PC-3 (cell line): ENCODE results near the gene TRIM52. TPM values are rescaled to one million over a fixed set of nuclear protein-coding genes. Genes with fewer than 3 reads are reported as not detected.

Experiments
- ATAC-seq: fragments of 200-7000 bp; cut with Tn5 transposase; 2 replicates; pipeline ENCODE4 v1.9.1; 2020; ENCODE audit warnings: mild to moderate bottlenecking, moderate library complexity
- BruUV-seq: library from RNA; stranded (reverse); fragments of 400-500 nt; replicated peaks from 2 replicates; lab custom pipeline; 2021; lab: Mats Ljungman, UMichigan
- CTCF ChIA-PET: fragments of 300-600 bp; sonication (Branson Sonifier 250); formaldehyde crosslinking; loops from one replicate; lab custom pipeline; 2022; ENCODE audit warnings: antibody characterized with exemption; lab: Charles Lee
- POLR2A ChIA-PET: fragments of 300-600 bp; sonication (Branson Sonifier 250); formaldehyde crosslinking; loops from one replicate; lab custom pipeline; 2022; ENCODE audit warnings: antibody characterized with exemption; ENCODE audit not compliant: unreplicated experiment; lab: Charles Lee
- DNase-seq: peaks from one replicate; pipeline ENCODE4 v3.0.0-alpha.2; 2015
- H2AFZ ChIP-seq: fragments of 300-600 bp; sonication (generic); 2 replicates; pipeline ENCODE4 v1.6.0; 2016; ENCODE audit warnings: antibody characterized with exemption, low read length
- H3F3A ChIP-seq: fragments of 300-600 bp; sonication (generic); one replicate; pipeline ENCODE4 v1.6.0; 2017; ENCODE audit warnings: antibody characterized with exemption, low read length, control low read depth, mild to moderate bottlenecking; ENCODE audit not compliant: unreplicated experiment
- H3K27ac ChIP-seq: fragments of 300-600 bp; sonication (generic); 2 replicates; pipeline ENCODE4 v1.5.1; 2016; ENCODE audit warnings: mild to moderate bottlenecking, low read length
- H3K27me3 ChIP-seq: fragments of 300-600 bp; sonication (generic); 2 replicates; pipeline ENCODE4 v1.6.1; 2016; ENCODE audit warnings: low read length, mixed read lengths
- H3K36me3 ChIP-seq: fragments of 300-600 bp; sonication (generic); 2 replicates; pipeline ENCODE4 v1.6.1; 2016; ENCODE audit warnings: low read depth, mixed run types, low read length, mixed read lengths
- H3K4me1 ChIP-seq: fragments of 300-600 bp; sonication (generic); 2 replicates; pipeline ENCODE4 v1.5.1; 2016; ENCODE audit warnings: low read length; ENCODE audit not compliant: insufficient read depth
- H3K4me2 ChIP-seq: fragments of 300-600 bp; sonication (generic); 2 replicates; pipeline ENCODE4 v1.6.0; 2016; ENCODE audit warnings: low read length
- H3K4me3 ChIP-seq: fragments of 300-600 bp; sonication (generic); 2 replicates; pipeline ENCODE4 v1.5.1; 2016; ENCODE audit warnings: mild to moderate bottlenecking, low read length, mixed read lengths
- H3K79me2 ChIP-seq: fragments of 300-600 bp; sonication (generic); 2 replicates; pipeline ENCODE4 v1.6.1; 2017; ENCODE audit warnings: low read length, mixed read lengths
- H3K9ac ChIP-seq: fragments of 300-600 bp; sonication (generic); 2 replicates; pipeline ENCODE4 v1.6.0; 2016; ENCODE audit warnings: mild to moderate bottlenecking, low read length
- H3K9me2 ChIP-seq: fragments of 300-600 bp; sonication (generic); replicated peaks from 2 replicates; pipeline ENCODE4 v1.6.1; 2016; ENCODE audit warnings: mixed run types, low read length, mixed read lengths
- H3K9me3 ChIP-seq: fragments of 300-600 bp; sonication (generic); 2 replicates; pipeline ENCODE4 v1.6.1; 2016; ENCODE audit warnings: low read length, mixed read lengths
- H4K20me1 ChIP-seq: fragments of 300-600 bp; sonication (generic); 2 replicates; pipeline ENCODE4 v1.6.1; 2016; ENCODE audit warnings: low read length, mixed read lengths
- EZH2 ChIP-seq: fragments of 300-600 bp; sonication (generic); IDR thresholded peaks from one replicate; pipeline ENCODE4 v1.6.1; 2017; ENCODE audit warnings: antibody characterized with exemption, mild to moderate bottlenecking, low read length; ENCODE audit not compliant: unreplicated experiment
- EZH2phosphoT487 ChIP-seq: fragments of 300-600 bp; sonication (generic); IDR thresholded peaks from 2 replicates; pipeline ENCODE4 v1.6.1; 2018; ENCODE audit warnings: mild to moderate bottlenecking, antibody characterized with exemption, low read length, borderline replicate concordance
- intact Hi-C: fragments of 100-400 bp; cut with micrococcal nuclease; formaldehyde crosslinking; loops from 2 replicates; pipeline ENCODE4 v1.9.0; 2023
- total RNA-seq: library from RNA; depleted of rRNA; stranded (reverse); fragments of >200 nt; gene quantifications from 2 replicates; pipeline ENCODE4 v1.2.3, GENCODE V29; 2014
- TF ChIP-seq, protein P1 (sequence below): fragments of 300-600 bp; sonication (generic); conservative IDR thresholded peaks from 2 replicates; pipeline ENCODE4 v1.5.1; 2017; ENCODE audit warnings: antibody characterized with exemption, low read depth, mild to moderate bottlenecking, low read length

TRIM52 gene
- total RNA-seq, 1 experiment from 2014 or later, result 4.4 TPM

- Histone ChIP-seq H3K9me3 (no peaks in the 10 kb centered on the region), H3K4me3 (peak overlapping the region; percentile 87), H3K27me3 (no peaks in the 10 kb centered on the region), H3K9ac (peak overlapping the region; percentile 100), H3K4me1 (peaks cover 4% of the 10 kb centered on the region; the same call in 1 of the 2 replicates), H3K36me3 (peaks cover 8% of the 10 kb centered on the region; the same call in 1 of the 2 replicates), H3K79me2 (peaks cover 67% of the 10 kb centered on the region), H3K4me2 (peak overlapping the region; percentile 98), H2AFZ (peak overlapping the region; percentile 97), H3K27ac (peak overlapping the region; percentile 84), H4K20me1 (peaks cover 35% of the 10 kb centered on the region), H3F3A (no peaks in the 10 kb centered on the region), H3K9me2 (no peaks in the 10 kb centered on the region)
- intact Hi-C loops, result loop anchor here (1.0 to 5.0 kb wide), 2 partner anchors 12 to 78 kb away; no protein-coding TSS in a partner anchor
- CTCF ChIA-PET, result no interaction called here
- no peak for DNase-seq
- POLR2A ChIA-PET, result interaction anchor here (0.6 to 1.0 kb wide), 2 partner anchors 36 to 465 kb away, joined by 3 read pairs; no protein-coding TSS in a partner anchor
- ATAC-seq, result 0 out of 2 replicates have a peak, but pooled peaks have one; percentile 1
- TSS peak; percentile 51 for BruUV-seq
- TF ChIP-seq, protein P1, sequence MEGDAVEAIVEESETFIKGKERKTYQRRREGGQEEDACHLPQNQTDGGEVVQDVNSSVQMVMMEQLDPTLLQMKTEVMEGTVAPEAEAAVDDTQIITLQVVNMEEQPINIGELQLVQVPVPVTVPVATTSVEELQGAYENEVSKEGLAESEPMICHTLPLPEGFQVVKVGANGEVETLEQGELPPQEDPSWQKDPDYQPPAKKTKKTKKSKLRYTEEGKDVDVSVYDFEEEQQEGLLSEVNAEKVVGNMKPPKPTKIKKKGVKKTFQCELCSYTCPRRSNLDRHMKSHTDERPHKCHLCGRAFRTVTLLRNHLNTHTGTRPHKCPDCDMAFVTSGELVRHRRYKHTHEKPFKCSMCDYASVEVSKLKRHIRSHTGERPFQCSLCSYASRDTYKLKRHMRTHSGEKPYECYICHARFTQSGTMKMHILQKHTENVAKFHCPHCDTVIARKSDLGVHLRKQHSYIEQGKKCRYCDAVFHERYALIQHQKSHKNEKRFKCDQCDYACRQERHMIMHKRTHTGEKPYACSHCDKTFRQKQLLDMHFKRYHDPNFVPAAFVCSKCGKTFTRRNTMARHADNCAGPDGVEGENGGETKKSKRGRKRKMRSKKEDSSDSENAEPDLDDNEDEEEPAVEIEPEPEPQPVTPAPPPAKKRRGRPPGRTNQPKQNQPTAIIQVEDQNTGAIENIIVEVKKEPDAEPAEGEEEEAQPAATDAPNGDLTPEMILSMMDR, result no peak
- TF ChIP-seq EZH2phosphoT487 (no peak), EZH2 (no peak)
Measured at GRCh38 chr5:181259974-181260719, 796 bp downstream of the TRIM52 start.

DNA sequence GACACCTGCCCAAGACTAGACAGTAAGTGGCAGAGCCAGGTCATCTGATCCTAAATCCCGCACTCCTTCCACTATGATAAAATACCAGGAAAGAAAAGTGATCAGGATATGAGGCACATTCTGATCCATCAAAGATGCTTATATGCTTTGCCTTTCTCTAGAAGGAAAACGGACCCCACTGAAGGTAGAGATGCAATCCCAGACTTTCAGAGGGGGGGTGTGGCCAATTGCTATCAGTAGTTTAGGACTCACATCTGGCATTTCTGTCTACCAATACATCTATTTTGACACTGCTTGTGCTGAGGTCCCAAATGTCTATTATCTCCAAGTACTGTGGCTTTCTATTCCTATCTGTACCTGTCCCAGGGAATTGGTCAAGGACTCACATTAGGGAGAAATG is 1.7 kb downstream of the TRIM52 start:
- Histone ChIP-seq H3F3A (no peaks in the 10 kb centered on the region), H3K9ac (peak overlapping the region; percentile 100), H4K20me1 (peaks cover 35% of the 10 kb centered on the region), H3K27me3 (no peaks in the 10 kb centered on the region), H3K9me2 (no peaks in the 10 kb centered on the region), H3K79me2 (peaks cover 75% of the 10 kb centered on the region), H3K4me2 (peak overlapping the region; percentile 98), H3K4me3 (peak overlapping the region; percentile 87), H2AFZ (no peak overlapping the region), H3K27ac (no peak overlapping the region), H3K4me1 (peaks cover 4% of the 10 kb centered on the region; the same call in 1 of the 2 replicates), H3K9me3 (no peaks in the 10 kb centered on the region), H3K36me3 (peaks cover 13% of the 10 kb centered on the region; the same call in 1 of the 2 replicates)
- TF ChIP-seq EZH2 (no peak), EZH2phosphoT487 (no peak)
- TF ChIP-seq, protein P1, result no peak
- DNase-seq (peak; percentile 22), ATAC-seq (no peak)
- ChIA-PET POLR2A (no interaction called here), CTCF (no interaction called here)
- no TSS peak for BruUV-seq
- intact Hi-C loops, result loop anchor here (1.0 kb wide), 1 partner anchor 11 kb away; no protein-coding TSS in a partner anchor

- Histone ChIP-seq H3K27ac (no peak overlapping the region), H3K4me3 (peak overlapping the region; percentile 87)
- POLR2A ChIA-PET, result no interaction called here
Measured at GRCh38 chr5:181258576-181258975, 2.4 kb downstream of the TRIM52 start.

More at GRCh38 chr5:181258576-181258975, 2.4 kb downstream of the TRIM52 start:
- Histone ChIP-seq H3K9me2 (no peaks in the 10 kb centered on the region), H3K4me2 (peak overlapping the region; percentile 98), H2AFZ (no peak overlapping the region), H3K9ac (no peak overlapping the region), H3K9me3 (no peaks in the 10 kb centered on the region), H3K79me2 (peaks cover 82% of the 10 kb centered on the region), H4K20me1 (peaks cover 37% of the 10 kb centered on the region), H3K4me1 (peaks cover 4% of the 10 kb centered on the region; the same call in 1 of the 2 replicates), H3F3A (no peaks in the 10 kb centered on the region), H3K36me3 (peaks cover 14% of the 10 kb centered on the region; the same call in 1 of the 2 replicates), H3K27me3 (no peaks in the 10 kb centered on the region)
- intact Hi-C loops, result no loop called here
- no peak for ATAC-seq
- CTCF ChIA-PET, result no interaction called here
- BruUV-seq, result no TSS peak
- no peak for DNase-seq
- TF ChIP-seq EZH2, result no peak
- TF ChIP-seq EZH2phosphoT487, result no peak
- TF ChIP-seq, protein P1, result no peak
